Tibial nerve (tissue), 4 donors: ENCODE measurements around the gene THAP6. TPM values are rescaled to one million over a fixed set of nuclear protein-coding genes. Genes with fewer than 3 reads are reported as not detected.

ENCODE experiments used
- DNase-seq, 2 donors: peaks; one replicate each; pipeline ENCODE4 v3.0.0-alpha.2; 2019; ENCODE audit warnings: low spot score in 2 of 2
- H3K27ac ChIP-seq, 4 donors: fragments of 200-600 bp; sonication (generic) in 3 of 4; one replicate each; pipeline ENCODE4 v1.5.1; 2017 to 2019; ENCODE audit warnings: mild to moderate bottlenecking in 1 of 4
- H3K27me3 ChIP-seq, 2 donors: fragments of 200-600 bp; sonication (generic) in 1 of 2; one replicate each; pipeline versions ENCODE4 v1.5.1 to v1.6.0; 2017 to 2019
- H3K36me3 ChIP-seq, 3 donors: fragments of 200-600 bp; sonication (generic); one replicate each; pipeline ENCODE4 v1.5.1; 2018 to 2019
- H3K4me1 ChIP-seq, 4 donors: fragments of 200-600 bp; sonication (generic) in 3 of 4; one replicate each; pipeline ENCODE4 v1.5.1; 2017 to 2019
- H3K4me3 ChIP-seq, 4 donors: fragments of 200-600 bp; sonication (generic) in 3 of 4; one replicate each; pipeline ENCODE4 v1.5.1; 2017 to 2019; ENCODE audit warnings: mild to moderate bottlenecking in 1 of 4, moderate library complexity in 1 of 4
- H3K9me3 ChIP-seq, 4 donors: fragments of 200-600 bp; sonication (generic) in 3 of 4; one replicate each; pipeline ENCODE4 v1.5.1; 2017 to 2019
- EP300 ChIP-seq, 2 donors: sonication (generic); formaldehyde crosslinking; IDR thresholded peaks; one replicate each; pipeline ENCODE4 v1.6.1; 2017; ENCODE audit warnings: antibody characterized with exemption in 2 of 2, mild to moderate bottlenecking in 1 of 2
- POLR2A ChIP-seq, 2 donors: fragments of 450-650 bp; IDR thresholded peaks; one replicate each; pipeline ENCODE4 v1.6.1; 2017; ENCODE audit warnings: antibody characterized with exemption in 2 of 2, mild to moderate bottlenecking in 2 of 2, moderate library complexity in 2 of 2
- WGBS, 2 donors: methylation state at CpG; one replicate each; pipeline ENCODE4 v1.1.5; 2018; 5-methylcytosine and 5-hydroxymethylcytosine counted together
- total RNA-seq, 4 donors: library from RNA; depleted of rRNA; stranded (reverse); fragments of >200 nt; gene quantifications; one replicate each; pipeline ENCODE4 v1.1.0, GENCODE V29; 2016
- TF ChIP-seq, protein P1 (sequence below), 5 experiments: fragments of 200-600 bp in 3 of 5; fragments of 450-650 bp in 2 of 5; sonication (generic) in 3 of 5; IDR thresholded peaks; one replicate each; pipeline ENCODE4 v1.5.1; 2016 to 2019; ENCODE audit warnings: antibody characterized with exemption in 5 of 5, mild to moderate bottlenecking in 3 of 5, moderate library complexity in 2 of 5

Gene THAP6
- total RNA-seq, 4 donors from 2014 or later = 23.1 to 37.1 (median 27.5) TPM

DNA sequence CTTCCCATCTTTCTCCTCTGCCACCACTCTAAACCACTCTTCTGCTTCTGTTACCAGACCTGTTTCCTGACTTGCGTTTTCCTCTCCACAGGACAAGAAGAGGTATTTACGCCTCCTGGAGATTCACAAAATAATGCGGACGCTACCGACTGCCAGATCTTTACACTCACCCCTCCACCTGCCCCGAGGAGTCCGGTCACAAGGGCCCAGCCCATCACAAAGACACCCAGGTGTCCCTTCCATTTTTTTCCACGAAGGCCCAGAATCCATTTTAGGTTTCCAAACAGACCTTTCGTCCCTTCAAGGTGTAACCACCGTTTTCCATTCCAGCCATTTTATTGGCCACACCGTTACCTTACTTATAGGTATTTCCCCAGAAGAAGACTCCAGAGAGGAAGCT lies 49.8 kb downstream of the THAP6 start:
- Histone ChIP-seq H3K36me3 (no peaks in the 10 kb centered on the region), H3K27me3 (no peaks in the 10 kb centered on the region), H3K27ac (no peak overlapping the region), H3K9me3 (no peaks in the 10 kb centered on the region), H3K4me1 (no peaks in the 10 kb centered on the region), H3K4me3 (no peak overlapping the region)
- WGBS, 2 donors = 83 to 85% methylated on average over 11 of the region's 11 CpGs
- DNase-seq = no peak
- TF ChIP-seq, protein P1, sequence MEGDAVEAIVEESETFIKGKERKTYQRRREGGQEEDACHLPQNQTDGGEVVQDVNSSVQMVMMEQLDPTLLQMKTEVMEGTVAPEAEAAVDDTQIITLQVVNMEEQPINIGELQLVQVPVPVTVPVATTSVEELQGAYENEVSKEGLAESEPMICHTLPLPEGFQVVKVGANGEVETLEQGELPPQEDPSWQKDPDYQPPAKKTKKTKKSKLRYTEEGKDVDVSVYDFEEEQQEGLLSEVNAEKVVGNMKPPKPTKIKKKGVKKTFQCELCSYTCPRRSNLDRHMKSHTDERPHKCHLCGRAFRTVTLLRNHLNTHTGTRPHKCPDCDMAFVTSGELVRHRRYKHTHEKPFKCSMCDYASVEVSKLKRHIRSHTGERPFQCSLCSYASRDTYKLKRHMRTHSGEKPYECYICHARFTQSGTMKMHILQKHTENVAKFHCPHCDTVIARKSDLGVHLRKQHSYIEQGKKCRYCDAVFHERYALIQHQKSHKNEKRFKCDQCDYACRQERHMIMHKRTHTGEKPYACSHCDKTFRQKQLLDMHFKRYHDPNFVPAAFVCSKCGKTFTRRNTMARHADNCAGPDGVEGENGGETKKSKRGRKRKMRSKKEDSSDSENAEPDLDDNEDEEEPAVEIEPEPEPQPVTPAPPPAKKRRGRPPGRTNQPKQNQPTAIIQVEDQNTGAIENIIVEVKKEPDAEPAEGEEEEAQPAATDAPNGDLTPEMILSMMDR (IDR thresholded peaks at IDR 0.05) = no peak
- TF ChIP-seq POLR2A (IDR thresholded peaks at IDR 0.05) (no peak), EP300 (IDR thresholded peaks at IDR 0.05) (no peak)

DNA sequence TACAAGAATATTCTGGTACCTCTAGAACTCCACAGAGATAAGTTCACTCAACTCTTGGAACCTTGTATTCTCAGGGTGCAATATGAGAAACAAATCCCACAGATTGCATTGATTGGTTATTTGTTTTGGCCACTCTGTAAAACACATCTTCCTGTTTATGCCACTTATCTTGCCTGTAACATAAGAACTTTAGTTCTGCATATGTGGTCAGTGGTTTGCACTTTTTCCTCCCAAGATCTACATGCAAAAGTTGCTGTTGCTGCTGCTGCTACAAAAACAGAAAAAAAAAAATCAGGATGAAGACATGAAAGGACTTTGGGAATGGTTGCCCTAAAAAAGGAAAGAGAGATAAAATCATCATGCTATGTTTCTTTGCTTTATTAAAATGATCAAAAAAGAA lies 51.2 kb downstream of the THAP6 start:
- TF ChIP-seq, protein P1 (IDR thresholded peaks at IDR 0.05) = no peak
- no peak for TF ChIP-seq POLR2A (IDR thresholded peaks at IDR 0.05)
- no peak for TF ChIP-seq EP300 (IDR thresholded peaks at IDR 0.05)
- H3K9me3 ChIP-seq = no peaks in the 10 kb centered on the region

DNA sequence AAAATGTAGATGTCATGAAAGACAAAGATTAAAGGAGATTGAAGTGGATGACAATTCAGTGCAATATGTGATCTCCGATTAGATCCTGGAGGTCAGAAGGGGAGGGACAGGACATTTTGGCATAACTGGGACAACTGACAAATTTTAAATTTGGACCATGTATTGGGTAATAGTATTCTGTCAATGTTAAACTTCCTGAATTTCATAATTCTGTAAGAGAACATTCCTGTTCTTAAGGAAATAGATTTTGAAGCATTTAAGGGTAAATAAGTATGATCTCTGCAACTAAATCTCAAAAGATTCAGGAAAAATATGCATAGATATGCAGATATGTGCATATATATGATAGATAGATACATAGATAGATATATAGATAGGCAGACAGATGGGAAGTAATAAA lies 52.6 kb downstream of the THAP6 start:
- Histone ChIP-seq H3K4me1 (no peaks in the 10 kb centered on the region), H3K27ac (no peak overlapping the region), H3K4me3 (no peak overlapping the region), H3K36me3 (no peaks in the 10 kb centered on the region), H3K27me3 (no peaks in the 10 kb centered on the region), H3K9me3 (no peaks in the 10 kb centered on the region)
- WGBS, 2 donors = 62 to 80% methylated on average over 1 of the region's 1 CpG
- TF ChIP-seq, protein P1 (IDR thresholded peaks at IDR 0.05) = no peak
- TF ChIP-seq EP300 (IDR thresholded peaks at IDR 0.05) (no peak), POLR2A (IDR thresholded peaks at IDR 0.05) (no peak)
- no peak for DNase-seq

More for the DNA sequence above, 51.2 kb downstream of the THAP6 start:
- Histone ChIP-seq H3K36me3 (no peaks in the 10 kb centered on the region), H3K4me1 (no peaks in the 10 kb centered on the region), H3K27ac (no peak overlapping the region), H3K27me3 (no peaks in the 10 kb centered on the region), H3K4me3 (no peak overlapping the region)
- no peak for DNase-seq

DNA sequence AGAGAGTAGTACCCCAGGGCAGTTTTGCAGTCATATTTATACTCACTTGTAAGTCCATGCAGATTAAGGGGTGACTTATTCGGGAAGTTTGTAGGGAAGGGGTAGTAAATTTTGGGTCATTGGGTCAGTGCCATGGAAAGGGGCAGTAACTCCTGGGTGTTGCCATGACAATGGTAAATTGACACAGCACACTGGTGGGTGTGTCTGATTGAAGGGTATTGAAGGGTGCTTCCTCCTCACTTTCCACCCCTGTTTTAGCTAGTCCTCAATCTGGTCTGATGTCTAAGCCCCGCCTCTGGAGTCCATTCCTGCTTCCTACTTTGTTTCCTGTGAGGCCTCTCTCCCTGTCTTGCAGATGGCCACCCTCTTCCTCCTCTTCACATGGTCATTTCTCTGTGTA lies 53.5 kb downstream of the THAP6 start:
- WGBS, 2 donors = 88 to 89% methylated on average over 2 of the region's 2 CpGs
- TF ChIP-seq POLR2A (IDR thresholded peaks at IDR 0.05) = no peak
- TF ChIP-seq, protein P1 (IDR thresholded peaks at IDR 0.05) = no peak
- no peak for TF ChIP-seq EP300 (IDR thresholded peaks at IDR 0.05)
- Histone ChIP-seq H3K4me1 (no peaks in the 10 kb centered on the region), H3K27ac (no peak overlapping the region), H3K4me3 (no peak overlapping the region), H3K9me3 (no peaks in the 10 kb centered on the region), H3K27me3 (no peaks in the 10 kb centered on the region), H3K36me3 (no peaks in the 10 kb centered on the region)
- no peak for DNase-seq

Other genes with a start within 250 kb of the THAP6 start
- 10 to 100 TPM; 11.2 to 29.5 (median 22.6) TPM for gene RCHY1, start 70 bp upstream of the THAP6 start, total RNA-seq
- gene ODAPH, start 41.6 kb downstream of the THAP6 start, total RNA-seq = not detected
- gene CDKL2, start 116.1 kb downstream of the THAP6 start, total RNA-seq = 1 to 10 TPM in 1 of 4 donors, under 1 TPM in 2, not detected in 1; 0.21 to 2.9 (median 0.66) TPM
- gene G3BP2, start 158.9 kb downstream of the THAP6 start, total RNA-seq = 10 to 100 TPM; 48.7 to 70.1 (median 56.6) TPM
- gene USO1, start 210.1 kb downstream of the THAP6 start, total RNA-seq = 10 to 100 TPM; 50.9 to 58.6 (median 55.8) TPM